GM21390 (cell line): Measurements from ENCODE around the gene CAPN9.
"Not testable (repeated sequence)": the region's sequence is repeated elsewhere in the genome, so short reads cannot be mapped to it uniquely, and the experiment has no call there.

Experiments used
- ATAC-seq: cut with Tn5 transposase; IDR thresholded peaks from one replicate; pipeline ENCODE4 v1.9.1; 2021; ENCODE audit not compliant: unreplicated experiment

The CAPN9 gene

GRCh38 chr1:230709619-230710542 is 37.3 kb upstream of the CAPN9 start:
- ATAC-seq, result no peak

- ATAC-seq, result no peak
These were observed 36.7 kb upstream of the CAPN9 start for GRCh38 chr1:230710543-230710904.

GRCh38 chr1:230711245-230711644 is 35.9 kb upstream of the CAPN9 start:
- no peak for ATAC-seq

GRCh38 chr1:230712470-230712942 is 34.7 kb upstream of the CAPN9 start:
- ATAC-seq, result no peak

- no peak for ATAC-seq
These were observed 34.0 kb upstream of the CAPN9 start for GRCh38 chr1:230713138-230713537.

- ATAC-seq, result no peak
These were observed 33.7 kb upstream of the CAPN9 start for GRCh38 chr1:230713547-230713914.

GRCh38 chr1:230713915-230714764 is 33.0 kb upstream of the CAPN9 start, which contains the start of gene AGT:
Gene AGT, minus strand, starts transcription at chr1:230714122. Its CDS starts 3,299 bp downstream, at chr1:230710823.
- no peak for ATAC-seq

- no peak for ATAC-seq
These were observed 31.7 kb upstream of the CAPN9 start for GRCh38 chr1:230715510-230715909.

GRCh38 chr1:230716453-230716852 is 30.7 kb upstream of the CAPN9 start:
- ATAC-seq, result not testable (repeated sequence)

GRCh38 chr1:230717251-230717650 is 29.9 kb upstream of the CAPN9 start:
- no peak for ATAC-seq

- not testable (repeated sequence) for ATAC-seq
These were observed 25.2 kb upstream of the CAPN9 start for GRCh38 chr1:230721849-230722522.

- no peak for ATAC-seq
These were observed 21.8 kb upstream of the CAPN9 start for GRCh38 chr1:230725256-230726012.

- no peak for ATAC-seq
These were observed 18.3 kb upstream of the CAPN9 start for GRCh38 chr1:230728710-230729392.

- ATAC-seq, result no peak
These were observed 16.2 kb upstream of the CAPN9 start for GRCh38 chr1:230730977-230731376.

GRCh38 chr1:230735447-230735846 is 11.7 kb upstream of the CAPN9 start:
- ATAC-seq, result no peak

- no peak for ATAC-seq
These were observed 9.4 kb upstream of the CAPN9 start for GRCh38 chr1:230737622-230738262.

- ATAC-seq, result no peak
These were observed 7.5 kb upstream of the CAPN9 start for GRCh38 chr1:230739564-230740290.

GRCh38 chr1:230743899-230744298 is 3.3 kb upstream of the CAPN9 start:
- no peak for ATAC-seq

GRCh38 chr1:230744382-230744781 is 2.8 kb upstream of the CAPN9 start:
- ATAC-seq, result no peak
